Esophagus (tissue), 2 donors: ENCODE data around the gene RUSC1. TPM values are rescaled to one million over a fixed set of nuclear protein-coding genes. Genes with fewer than 3 reads are reported as not detected.
"Not testable (repeated sequence)": the region's sequence is repeated elsewhere in the genome, so short reads cannot be mapped to it uniquely, and the experiment has no call there.

ENCODE experiments used
- H3K27ac ChIP-seq, 2 donors: one replicate each; pipeline ENCODE4 v1.5.1; 2013; ENCODE audit warnings: low read depth in 2 of 2, mild to moderate bottlenecking in 2 of 2, inconsistent platforms in 1 of 2, low read length in 1 of 2, moderate library complexity in 1 of 2
- H3K27me3 ChIP-seq, 2 donors: one replicate each; pipeline ENCODE4 v1.6.1; 2013; ENCODE audit warnings: low read length in 2 of 2, control low read depth in 1 of 2, mild to moderate bottlenecking in 1 of 2; ENCODE audit not compliant: insufficient read depth in 2 of 2, control insufficient read depth in 1 of 2
- H3K36me3 ChIP-seq, 2 donors: one replicate each; pipeline ENCODE4 v1.6.1; 2013; ENCODE audit warnings: low read length in 1 of 2; ENCODE audit not compliant: control insufficient read depth in 2 of 2, insufficient read depth in 2 of 2
- H3K4me1 ChIP-seq, 2 donors: one replicate each; pipeline ENCODE4 v1.6.1; 2013; ENCODE audit warnings: low read length in 1 of 2; ENCODE audit not compliant: control insufficient read depth in 2 of 2, insufficient read depth in 2 of 2
- H3K4me3 ChIP-seq, 2 donors: one replicate each; pipeline ENCODE4 v1.5.1; 2013; ENCODE audit warnings: low read length in 2 of 2, mild to moderate bottlenecking in 2 of 2, low read depth in 1 of 2, moderate library complexity in 1 of 2
- H3K9me3 ChIP-seq, 2 donors: one replicate each; pipeline ENCODE4 v1.6.1; 2013; ENCODE audit warnings: mild to moderate bottlenecking in 2 of 2, low read depth in 1 of 2, low read length in 1 of 2, moderate library complexity in 1 of 2; ENCODE audit not compliant: control insufficient read depth in 2 of 2, insufficient read depth in 1 of 2
- WGBS, 2 donors: extraction: QIAGEN DNeasy Blood & Tissue Kit; methylation state at CpG; one replicate each; pipeline ENCODE4 v1.1.7; 2013; 5-methylcytosine and 5-hydroxymethylcytosine counted together
- polyA plus RNA-seq, 2 donors: library from polyadenylated mRNA; stranded (reverse); fragments of 200-250 nt; gene quantifications; one replicate each; pipeline ENCODE4 v1.2.3, GENCODE V29; 2013
- donor health status: healthy with polysubstance abuse.
- donor health status: Bipolar disorder and iron deficiency.

RUSC1 gene
- polyA plus RNA-seq, 2 donors: 30.7 to 41.0 TPM

DNA sequence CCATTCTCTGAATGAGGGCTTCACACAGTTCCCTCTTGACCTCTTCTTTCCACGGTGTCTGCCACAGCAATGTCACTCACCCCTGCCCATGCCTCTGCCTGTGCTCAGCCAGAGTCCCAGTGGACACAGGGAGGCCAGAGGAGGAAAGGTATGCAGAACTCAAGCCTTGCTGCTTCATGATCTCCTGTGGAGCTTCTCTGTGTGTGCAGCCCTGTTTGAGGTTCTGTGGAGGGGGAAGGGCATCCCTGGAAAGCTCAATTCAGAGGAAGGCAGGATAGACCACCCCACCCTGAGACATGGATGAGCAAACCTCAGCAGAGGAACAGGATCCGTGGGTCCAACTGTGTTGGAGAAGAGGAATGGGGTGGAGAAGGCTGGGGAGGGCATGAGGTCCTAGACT, 41.4 kb upstream of the RUSC1 start:
- H3K4me1 ChIP-seq: no peaks in the 10 kb centered on the region
- no peak overlapping the region for H3K4me3 ChIP-seq
- 75 to 85% methylated on average over 2 of the region's 2 CpGs for WGBS, 2 donors
- H3K27ac ChIP-seq: no peak overlapping the region
- no peaks in the 10 kb centered on the region for H3K9me3 ChIP-seq
- H3K36me3 ChIP-seq: peaks cover 0 to 6% of the 10 kb centered on the region in 2 donors
- no peaks in the 10 kb centered on the region for H3K27me3 ChIP-seq

DNA sequence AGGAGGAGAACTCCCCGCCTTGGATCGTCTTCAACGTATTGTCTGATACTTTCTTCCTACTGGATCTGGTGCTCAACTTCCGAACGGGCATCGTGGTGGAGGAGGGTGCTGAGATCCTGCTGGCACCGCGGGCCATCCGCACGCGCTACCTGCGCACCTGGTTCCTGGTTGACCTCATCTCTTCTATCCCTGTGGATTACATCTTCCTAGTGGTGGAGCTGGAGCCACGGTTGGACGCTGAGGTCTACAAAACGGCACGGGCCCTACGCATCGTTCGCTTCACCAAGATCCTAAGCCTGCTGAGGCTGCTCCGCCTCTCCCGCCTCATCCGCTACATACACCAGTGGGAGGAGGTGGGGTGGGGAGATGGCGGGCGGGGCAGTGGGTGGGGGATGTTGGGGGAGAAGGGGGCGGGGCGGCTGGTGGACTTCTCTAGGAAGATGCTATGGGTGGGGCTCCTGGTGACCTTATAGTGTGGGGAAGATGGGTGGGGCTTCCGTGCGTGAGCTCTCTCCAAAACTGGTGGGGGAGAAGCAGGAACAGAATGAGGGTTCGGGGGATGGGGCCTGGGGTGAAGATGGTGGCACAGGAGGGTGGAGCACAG, 38.1 kb upstream of the RUSC1 start:
- Histone ChIP-seq H3K36me3 (peaks cover 2 to 12% of the 10 kb centered on the region in 2 donors), H3K27me3 (no peaks in the 10 kb centered on the region)
- WGBS, 2 donors: 95 to 96% methylated on average over 29 of the region's 29 CpGs

DNA sequence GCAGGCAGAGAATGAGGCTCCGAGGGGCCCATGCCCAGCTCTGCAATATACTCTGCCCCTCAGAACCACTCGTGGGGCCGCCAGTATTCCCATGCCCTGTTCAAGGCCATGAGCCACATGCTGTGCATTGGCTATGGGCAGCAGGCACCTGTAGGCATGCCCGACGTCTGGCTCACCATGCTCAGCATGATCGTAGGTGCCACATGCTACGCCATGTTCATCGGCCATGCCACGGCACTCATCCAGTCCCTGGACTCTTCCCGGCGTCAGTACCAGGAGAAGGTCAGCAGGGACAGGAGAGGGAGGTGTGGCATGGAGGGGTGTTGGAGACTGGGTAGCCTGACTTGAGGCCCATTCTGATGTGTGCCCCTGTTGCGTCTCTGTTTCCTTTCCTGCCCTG, 36.2 kb upstream of the RUSC1 start:
- H3K36me3 ChIP-seq: peaks cover 2 to 15% of the 10 kb centered on the region in 2 donors
- WGBS, 2 donors: 94% methylated on average over 12 of the region's 12 CpGs

More for the DNA sequence above, 38.1 kb upstream of the RUSC1 start:
- H3K9me3 ChIP-seq: no peaks in the 10 kb centered on the region
- H3K27ac ChIP-seq: no peak overlapping the region
- H3K4me1 ChIP-seq: no peaks in the 10 kb centered on the region
- H3K4me3 ChIP-seq: no peak overlapping the region

DNA sequence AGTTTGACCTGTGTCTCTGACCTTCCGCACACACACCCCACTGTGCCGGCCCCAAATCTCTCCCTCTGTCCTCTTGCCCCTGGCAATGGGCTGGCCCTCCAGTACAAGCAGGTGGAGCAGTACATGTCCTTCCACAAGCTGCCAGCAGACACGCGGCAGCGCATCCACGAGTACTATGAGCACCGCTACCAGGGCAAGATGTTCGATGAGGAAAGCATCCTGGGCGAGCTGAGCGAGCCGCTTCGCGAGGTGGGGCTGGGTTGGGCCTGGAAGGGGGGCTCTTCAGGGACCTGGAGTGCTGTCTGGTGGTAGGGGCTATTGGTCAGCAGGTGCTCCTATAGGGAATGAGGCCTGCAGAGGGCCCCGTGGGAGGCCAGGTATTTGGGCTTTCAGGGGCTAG, 35.6 kb upstream of the RUSC1 start:
- Histone ChIP-seq H3K4me1 (no peaks in the 10 kb centered on the region), H3K27ac (no peak overlapping the region), H3K4me3 (no peak overlapping the region), H3K9me3 (no peaks in the 10 kb centered on the region), H3K36me3 (peaks cover 2 to 15% of the 10 kb centered on the region in 2 donors), H3K27me3 (no peaks in the 10 kb centered on the region)
- WGBS, 2 donors: 89 to 94% methylated on average over 14 of the region's 14 CpGs

More for the DNA sequence above, 36.2 kb upstream of the RUSC1 start:
- Histone ChIP-seq H3K27ac (no peak overlapping the region), H3K9me3 (no peaks in the 10 kb centered on the region), H3K27me3 (no peaks in the 10 kb centered on the region), H3K4me1 (no peaks in the 10 kb centered on the region), H3K4me3 (no peak overlapping the region)

DNA sequence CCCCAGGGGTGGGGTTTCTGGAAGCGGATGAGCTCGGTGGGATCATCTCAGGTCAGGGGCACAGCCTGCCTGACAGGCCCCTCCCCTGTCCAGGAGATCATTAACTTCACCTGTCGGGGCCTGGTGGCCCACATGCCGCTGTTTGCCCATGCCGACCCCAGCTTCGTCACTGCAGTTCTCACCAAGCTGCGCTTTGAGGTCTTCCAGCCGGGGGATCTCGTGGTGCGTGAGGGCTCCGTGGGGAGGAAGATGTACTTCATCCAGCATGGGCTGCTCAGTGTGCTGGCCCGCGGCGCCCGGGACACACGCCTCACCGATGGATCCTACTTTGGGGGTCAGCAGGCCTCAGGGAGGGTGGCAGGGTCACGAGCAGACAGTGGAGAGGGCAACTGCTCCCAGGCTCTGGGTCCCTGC, 35.1 kb upstream of the RUSC1 start:
- H3K36me3 ChIP-seq: peaks cover 2 to 15% of the 10 kb centered on the region in 2 donors
- 89 to 94% methylated on average over 18 of the region's 18 CpGs for WGBS, 2 donors
- no peaks in the 10 kb centered on the region for H3K27me3 ChIP-seq
- H3K27ac ChIP-seq: no peak overlapping the region
- no peaks in the 10 kb centered on the region for H3K4me1 ChIP-seq
- no peaks in the 10 kb centered on the region for H3K9me3 ChIP-seq
- H3K4me3 ChIP-seq: no peak overlapping the region

DNA sequence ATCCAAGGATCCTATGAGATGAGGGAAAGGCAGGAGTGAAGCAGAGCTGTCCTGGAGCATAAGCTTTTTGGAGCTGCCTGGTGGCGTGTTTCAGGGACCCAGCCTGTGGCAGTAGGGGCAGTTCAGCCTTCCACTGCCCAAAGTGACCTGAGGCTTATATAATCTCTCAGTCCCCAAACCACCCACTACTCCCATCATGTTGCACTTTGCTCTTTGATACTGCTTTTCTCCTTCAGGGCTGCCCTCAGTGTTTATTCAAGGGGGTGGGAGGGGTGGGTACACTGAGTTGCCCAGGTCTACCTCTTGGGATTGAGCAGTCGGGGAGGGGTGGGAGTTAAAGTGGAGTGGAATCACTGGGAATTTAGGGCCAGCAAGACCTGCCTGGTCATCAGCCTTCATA, 34.1 kb upstream of the RUSC1 start:
- no peak overlapping the region for H3K4me3 ChIP-seq
- no peaks in the 10 kb centered on the region for H3K4me1 ChIP-seq
- H3K27ac ChIP-seq: no peak overlapping the region
- H3K27me3 ChIP-seq: no peaks in the 10 kb centered on the region
- WGBS, 2 donors: 95 to 96% methylated on average over 2 of the region's 2 CpGs
- no peaks in the 10 kb centered on the region for H3K9me3 ChIP-seq
- H3K36me3 ChIP-seq: peaks cover 2 to 15% of the 10 kb centered on the region in 2 donors

DNA sequence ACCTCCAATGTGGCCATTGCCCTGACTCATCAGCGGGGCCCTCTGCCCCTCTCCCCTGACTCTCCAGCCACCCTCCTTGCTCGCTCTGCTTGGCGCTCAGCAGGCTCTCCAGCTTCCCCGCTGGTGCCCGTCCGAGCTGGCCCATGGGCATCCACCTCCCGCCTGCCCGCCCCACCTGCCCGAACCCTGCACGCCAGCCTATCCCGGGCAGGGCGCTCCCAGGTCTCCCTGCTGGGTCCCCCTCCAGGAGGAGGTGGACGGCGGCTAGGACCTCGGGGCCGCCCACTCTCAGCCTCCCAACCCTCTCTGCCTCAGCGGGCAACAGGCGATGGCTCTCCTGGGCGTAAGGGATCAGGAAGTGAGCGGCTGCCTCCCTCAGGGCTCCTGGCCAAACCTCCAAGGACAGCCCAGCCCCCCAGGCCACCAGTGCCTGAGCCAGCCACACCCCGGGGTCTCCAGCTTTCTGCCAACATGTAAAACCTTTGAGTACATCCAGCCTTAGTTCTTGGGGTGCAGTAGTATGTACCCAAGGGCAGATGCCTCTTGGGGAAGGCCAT, 32.6 kb upstream of the RUSC1 start:
- WGBS, 2 donors: 94 to 95% methylated on average over 21 of the region's 21 CpGs
- H3K36me3 ChIP-seq: peaks cover 2 to 15% of the 10 kb centered on the region in 2 donors

DNA sequence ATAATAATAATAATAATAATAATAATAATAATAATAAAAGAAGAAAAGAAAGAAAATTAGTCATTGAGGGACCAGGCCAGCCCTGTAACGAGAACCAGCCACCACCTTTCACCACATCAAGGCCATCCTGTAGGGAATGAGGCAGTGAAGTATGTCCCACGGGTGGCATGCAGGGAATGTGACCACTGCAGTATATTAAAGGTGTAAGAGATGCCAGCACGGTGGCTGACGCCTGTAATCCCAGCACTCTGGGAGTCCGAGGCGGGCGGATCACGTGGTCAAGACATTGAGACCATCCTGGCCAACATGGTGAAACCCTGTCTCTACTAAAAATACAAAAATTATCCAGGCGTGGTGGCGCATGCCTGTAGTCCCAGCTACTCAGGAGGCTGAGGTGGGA, 29.7 kb upstream of the RUSC1 start:
- H3K27me3 ChIP-seq, H3K4me3 ChIP-seq, H3K4me1 ChIP-seq, H3K27ac ChIP-seq, H3K36me3 ChIP-seq, H3K9me3 ChIP-seq: not testable (repeated sequence)
- WGBS, 2 donors: 85 to 88% methylated on average over 10 of the region's 10 CpGs

More for the DNA sequence above, 32.6 kb upstream of the RUSC1 start:
- H3K27ac ChIP-seq: no peak overlapping the region
- H3K4me3 ChIP-seq: no peak overlapping the region
- H3K4me1 ChIP-seq: no peaks in the 10 kb centered on the region
- H3K27me3 ChIP-seq: no peaks in the 10 kb centered on the region
- H3K9me3 ChIP-seq: no peaks in the 10 kb centered on the region

DNA sequence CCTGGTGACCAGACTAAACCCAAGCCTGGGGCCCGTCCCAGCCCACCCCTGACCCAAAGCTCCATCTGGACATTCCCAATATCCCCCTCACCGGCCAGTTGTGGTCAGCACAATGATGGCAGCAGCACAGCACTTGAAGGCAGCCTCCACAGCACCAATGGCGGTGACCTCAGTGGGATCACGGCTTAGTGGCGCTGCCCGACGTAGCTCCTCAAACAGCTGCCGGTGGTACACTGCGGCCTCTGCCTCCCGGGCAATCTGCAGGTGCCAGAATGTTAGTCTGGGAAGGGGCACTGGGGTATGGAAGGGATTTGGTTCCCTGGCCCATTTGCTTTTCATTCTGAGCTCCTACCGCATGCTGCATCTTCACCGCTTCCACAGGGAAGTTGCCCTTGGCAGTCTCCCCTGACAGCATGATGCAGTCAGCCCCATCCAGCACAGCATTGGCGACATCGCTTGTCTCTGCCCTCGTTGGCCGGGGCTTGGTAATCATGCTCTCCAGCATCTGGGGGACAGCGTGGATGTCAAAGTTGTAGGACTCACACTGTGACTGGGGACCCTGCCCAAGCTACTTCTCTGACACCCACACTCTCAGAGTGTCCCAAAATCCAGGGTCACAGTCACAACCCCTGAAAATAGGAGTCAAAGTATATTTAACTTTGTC, 27.5 kb upstream of the RUSC1 start:
- WGBS, 2 donors: 87 to 88% methylated on average over 17 of the region's 17 CpGs
- Histone ChIP-seq H3K9me3 (no peaks in the 10 kb centered on the region), H3K36me3 (peaks cover 0 to 2% of the 10 kb centered on the region in 2 donors), H3K27ac (no peak overlapping the region), H3K4me3 (no peak overlapping the region), H3K4me1 (peaks cover 2 to 8% of the 10 kb centered on the region in 2 donors), H3K27me3 (no peaks in the 10 kb centered on the region)
